GM19438 (cell line): ENCODE data around the gene RAD1.
"Not testable (repeated sequence)": the region's sequence is repeated elsewhere in the genome, so short reads cannot be mapped to it uniquely, and the experiment has no call there.

ENCODE experiments used
- ATAC-seq: cut with Tn5 transposase; IDR thresholded peaks from one replicate; pipeline ENCODE4 v1.9.1; 2021; ENCODE audit warnings: low read depth; ENCODE audit not compliant: unreplicated experiment

The RAD1 gene

GRCh38 chr5:34915139-34915855, at the start of gene RAD1, which contains the start of gene BRIX1:
Gene RAD1 (minus strand): TSS chr5:34915504. CDS start chr5:34914892, 612 bp downstream.
Gene BRIX1 (plus strand): TSS chr5:34915711. CDS start chr5:34915739, 28 bp downstream.
- ATAC-seq, result peak; percentile 97

GRCh38 chr5:34959323-34959722, 44.0 kb upstream of the RAD1 start:
- peak; percentile 89 for ATAC-seq

GRCh38 chr5:34957857-34958690, 42.8 kb upstream of the RAD1 start:
- ATAC-seq, result no peak

GRCh38 chr5:34957321-34957720, 42.0 kb upstream of the RAD1 start:
- ATAC-seq, result no peak

GRCh38 chr5:34944460-34945047, 29.2 kb upstream of the RAD1 start:
- ATAC-seq, result no peak

- ATAC-seq, result no peak
Observed at GRCh38 chr5:34944044-34944443, 28.7 kb upstream of the RAD1 start.

- no peak for ATAC-seq
Observed at GRCh38 chr5:34941936-34942335, 26.6 kb upstream of the RAD1 start.

- ATAC-seq, result no peak
Observed at GRCh38 chr5:34932947-34933346, 17.6 kb upstream of the RAD1 start.

GRCh38 chr5:34930870-34931269, 15.6 kb upstream of the RAD1 start:
- ATAC-seq, result no peak

GRCh38 chr5:34930462-34930844, 15.1 kb upstream of the RAD1 start:
- ATAC-seq, result no peak

GRCh38 chr5:34929720-34930461, 14.6 kb upstream of the RAD1 start:
- peak; percentile 62 for ATAC-seq

GRCh38 chr5:34929134-34929719, 13.9 kb upstream of the RAD1 start, which contains the start of gene DNAJC21:
Gene DNAJC21 (plus strand): TSS chr5:34929559. CDS start chr5:34929820, 261 bp downstream.
- ATAC-seq, result peak; percentile 79

- no peak for ATAC-seq
Observed at GRCh38 chr5:34928267-34928666, 13.0 kb upstream of the RAD1 start.

GRCh38 chr5:34927785-34928184, 12.5 kb upstream of the RAD1 start:
- ATAC-seq, result no peak

GRCh38 chr5:34926318-34926888, 11.1 kb upstream of the RAD1 start:
- ATAC-seq, result no peak

- ATAC-seq, result no peak
Observed at GRCh38 chr5:34924462-34924765, 9.1 kb upstream of the RAD1 start.

- ATAC-seq, result no peak
Observed at GRCh38 chr5:34923694-34924461, 8.6 kb upstream of the RAD1 start.

GRCh38 chr5:34923256-34923655, 8.0 kb upstream of the RAD1 start:
- not testable (repeated sequence) for ATAC-seq

- ATAC-seq, result no peak
Observed at GRCh38 chr5:34919077-34919476, 3.8 kb upstream of the RAD1 start.
